Ureter (tissue), 1 donor: Measurements from ENCODE around the gene GDF15. TPM values are rescaled to one million over a fixed set of nuclear protein-coding genes. Genes with fewer than 3 reads are reported as not detected.
A peak's percentile ranks its signal among the peaks of the same experiment; 100 is the strongest.
"Not testable (repeated sequence)": the region's sequence is repeated elsewhere in the genome, so short reads cannot be mapped to it uniquely, and the experiment has no call there.

Source experiments
- DNase-seq: peaks from one replicate; pipeline ENCODE4 v3.0.0-alpha.2; 2020; ENCODE audit warnings: low spot score
- total RNA-seq: library from RNA; stranded (reverse); gene quantifications from one replicate; pipeline ENCODE4 v1.2.4, GENCODE V29; 2023
- donor health status: DM: yes; HTN: yes; CAD: no.

The GDF15 gene
- total RNA-seq, 1 donor from 2014 or later, result 84.1 TPM

- not testable (repeated sequence) for DNase-seq
Observed at GRCh38 chr19:18364277-18364825, 21.6 kb upstream of the GDF15 start.

GRCh38 chr19:18364826-18365528, 21.0 kb upstream of the GDF15 start:
- peak; percentile 96 for DNase-seq

- no peak for DNase-seq
Observed at GRCh38 chr19:18366021-18366435, 19.9 kb upstream of the GDF15 start.

- DNase-seq, result no peak
Observed at GRCh38 chr19:18368504-18369222, 17.3 kb upstream of the GDF15 start.

- DNase-seq, result no peak
Observed at GRCh38 chr19:18373407-18373891, 12.5 kb upstream of the GDF15 start.

- peak; percentile 97 for DNase-seq
Observed at GRCh38 chr19:18373892-18374629, 11.9 kb upstream of the GDF15 start.

- DNase-seq, result no peak
Observed at GRCh38 chr19:18377026-18377425, 8.9 kb upstream of the GDF15 start.

GRCh38 chr19:18379803-18380747, 5.9 kb upstream of the GDF15 start:
- peak; percentile 94 for DNase-seq

- no peak for DNase-seq
Observed at GRCh38 chr19:18380843-18381242, 5.1 kb upstream of the GDF15 start.

GRCh38 chr19:18383622-18384021, 2.3 kb upstream of the GDF15 start:
- DNase-seq, result not testable (repeated sequence)

- DNase-seq, result no peak
Observed at GRCh38 chr19:18384775-18385174, 1.2 kb upstream of the GDF15 start.

GRCh38 chr19:18385359-18385674, 641 bp upstream of the GDF15 start:
- DNase-seq, result no peak

- DNase-seq, result peak; percentile 65
Observed at GRCh38 chr19:18386543-18387271, 749 bp downstream of the GDF15 start.

GRCh38 chr19:18388100-18388959, 2.4 kb downstream of the GDF15 start:
- DNase-seq, result peak; percentile 85

- DNase-seq, result no peak
Observed at GRCh38 chr19:18388960-18389725, 3.2 kb downstream of the GDF15 start.

GRCh38 chr19:18389726-18390064, 3.7 kb downstream of the GDF15 start:
- no peak for DNase-seq

GRCh38 chr19:18390065-18390907, 4.3 kb downstream of the GDF15 start:
- DNase-seq, result no peak
